Mesenchymal stem cell (in vitro differentiated cells and primary cell): ENCODE measurements around the gene HCAR3. TPM values are rescaled to one million over a fixed set of nuclear protein-coding genes. Genes with fewer than 3 reads are reported as not detected.
"Not testable (repeated sequence)": the region's sequence is repeated elsewhere in the genome, so short reads cannot be mapped to it uniquely, and the experiment has no call there.

Source experiments
- DNase-seq: peaks from one replicate; pipeline ENCODE4 v3.0.0-alpha.2; 2013
- H2AFZ ChIP-seq: one replicate; pipeline ENCODE4 v1.6.1; 2013; ENCODE audit warnings: low read depth, mild to moderate bottlenecking, control low read depth, inconsistent platforms, low read length, moderate library complexity
- H2AK5ac ChIP-seq: 2 replicates; pipeline ENCODE4 v1.6.1; 2013; ENCODE audit warnings: low read length, moderate library complexity, mild to moderate bottlenecking, inconsistent platforms; ENCODE audit not compliant: severe bottlenecking
- H2BK120ac ChIP-seq: one replicate; pipeline ENCODE4 v1.6.1; 2013; ENCODE audit warnings: low read depth, mild to moderate bottlenecking, inconsistent platforms, low read length, moderate library complexity
- H2BK12ac ChIP-seq, 2 experiments: one replicate each; pipeline ENCODE4 v1.6.1; 2013; ENCODE audit warnings: inconsistent platforms in 2 of 2, low read length in 2 of 2, mild to moderate bottlenecking in 2 of 2, moderate library complexity in 2 of 2, control low read depth in 1 of 2
- H2BK15ac ChIP-seq: one replicate; pipeline ENCODE4 v1.6.1; 2013; ENCODE audit warnings: mild to moderate bottlenecking, low read depth, inconsistent platforms; ENCODE audit not compliant: poor library complexity, severe bottlenecking
- H2BK5ac ChIP-seq: 2 replicates; pipeline ENCODE4 v1.6.1; 2013; ENCODE audit warnings: low read depth, mild to moderate bottlenecking, low read length, control low read depth, inconsistent platforms; ENCODE audit not compliant: poor library complexity, severe bottlenecking
- H3K14ac ChIP-seq, 2 experiments: one replicate each; pipeline ENCODE4 v1.6.1; 2013; ENCODE audit warnings: inconsistent platforms in 2 of 2, low read length in 2 of 2, control low read depth in 1 of 2, mild to moderate bottlenecking in 1 of 2, moderate library complexity in 1 of 2
- H3K18ac ChIP-seq, 2 experiments: one replicate each; pipeline ENCODE4 v1.6.1; 2013; ENCODE audit warnings: inconsistent platforms in 2 of 2, low read length in 2 of 2, control low read depth in 1 of 2, low read depth in 1 of 2, mild to moderate bottlenecking in 1 of 2
- H3K23ac ChIP-seq, 2 experiments: one replicate each; pipeline ENCODE4 v1.6.1; 2013; ENCODE audit warnings: inconsistent platforms in 2 of 2, low read length in 2 of 2, mild to moderate bottlenecking in 2 of 2, moderate library complexity in 2 of 2, control low read depth in 1 of 2
- H3K27ac ChIP-seq: 2 replicates; pipeline ENCODE4 v1.5.1; 2013; ENCODE audit warnings: mild to moderate bottlenecking, moderate library complexity, low read length, control low read depth, inconsistent platforms; ENCODE audit not compliant: poor library complexity, severe bottlenecking
- H3K27me3 ChIP-seq, 2 experiments: 2 replicates each; pipeline versions ENCODE4 v1.6.1 to v1.7.0; 2013; ENCODE audit warnings: low read length in 2 of 2, mild to moderate bottlenecking in 2 of 2, moderate library complexity in 2 of 2, control low read depth in 1 of 2, inconsistent platforms in 1 of 2; ENCODE audit not compliant: control insufficient read depth in 1 of 2, insufficient read depth in 1 of 2
- H3K36me3 ChIP-seq, 2 experiments: 2 replicates each; pipeline versions ENCODE4 v1.6.1 to v1.7.0; 2013; ENCODE audit warnings: low read length in 2 of 2, control low read depth in 1 of 2, inconsistent platforms in 1 of 2, low read depth in 1 of 2, mild to moderate bottlenecking in 1 of 2; ENCODE audit not compliant: insufficient read depth in 2 of 2, control insufficient read depth in 1 of 2
- H3K4ac ChIP-seq, 2 experiments: one replicate each; pipeline ENCODE4 v1.6.1; 2013; ENCODE audit warnings: inconsistent platforms in 2 of 2, low read length in 2 of 2, mild to moderate bottlenecking in 2 of 2, moderate library complexity in 2 of 2, control low read depth in 1 of 2, low read depth in 1 of 2
- H3K4me1 ChIP-seq: 2 replicates; pipeline ENCODE4 v1.6.1; 2013; ENCODE audit warnings: low read depth, low read length, control low read depth; ENCODE audit not compliant: control insufficient read depth, insufficient read depth
- H3K4me2 ChIP-seq: 2 replicates; pipeline ENCODE4 v1.6.1; 2013; ENCODE audit warnings: low read length, mild to moderate bottlenecking, inconsistent platforms; ENCODE audit not compliant: poor library complexity, severe bottlenecking
- H3K4me3 ChIP-seq, 2 experiments: 2 replicates each; pipeline versions ENCODE4 v1.5.1 to v1.7.0; 2013; ENCODE audit warnings: low read length in 2 of 2, mild to moderate bottlenecking in 2 of 2, control low read depth in 1 of 2, low read depth in 1 of 2; ENCODE audit not compliant: insufficient read depth in 1 of 2
- H3K79me1 ChIP-seq: replicated peaks from 2 replicates; pipeline ENCODE4 v1.6.1; 2013; ENCODE audit warnings: mild to moderate bottlenecking, control low read depth, low read length, inconsistent platforms; ENCODE audit not compliant: poor library complexity, severe bottlenecking
- H3K9ac ChIP-seq: 2 replicates; pipeline ENCODE4 v1.7.0; 2013; ENCODE audit warnings: mild to moderate bottlenecking, low read length, moderate library complexity
- H3K9me3 ChIP-seq: 2 replicates; pipeline ENCODE4 v1.7.0; 2013; ENCODE audit warnings: mild to moderate bottlenecking, low read length; ENCODE audit not compliant: control insufficient read depth
- H4K8ac ChIP-seq: one replicate; pipeline ENCODE4 v1.6.1; 2013; ENCODE audit warnings: inconsistent platforms, mild to moderate bottlenecking, low read length, moderate library complexity
- H4K91ac ChIP-seq: one replicate; pipeline ENCODE4 v1.6.1; 2013; ENCODE audit warnings: mild to moderate bottlenecking, low read length, inconsistent platforms
- WGBS: methylation state at CpG from one replicate; pipeline ENCODE4 v1.1.7; 2013; ENCODE audit warnings: mixed read lengths; 5-methylcytosine and 5-hydroxymethylcytosine counted together
- polyA plus RNA-seq, 2 experiments: library from polyadenylated mRNA; stranded (reverse); fragments of 200-250 nt; gene quantifications; one replicate each; pipeline ENCODE4 v1.2.3, GENCODE V29; 2013

The HCAR3 gene
- 0.43 TPM for polyA plus RNA-seq (2013, experiment 1 of 2)
- 0.29 TPM for polyA plus RNA-seq (2013, experiment 2 of 2)

- H3K4ac ChIP-seq, H3K79me1 ChIP-seq, H2AFZ ChIP-seq, H3K23ac ChIP-seq, H2BK15ac ChIP-seq, H3K4me3 ChIP-seq, H2BK120ac ChIP-seq, H2AK5ac ChIP-seq, H3K27me3 ChIP-seq, H2BK5ac ChIP-seq, H3K36me3 ChIP-seq, H3K4me2 ChIP-seq, H4K8ac ChIP-seq, H3K27ac ChIP-seq, H3K14ac ChIP-seq, H3K4me1 ChIP-seq, H3K9ac ChIP-seq, H3K9me3 ChIP-seq: not testable (repeated sequence)
- H3K18ac ChIP-seq, result peak within 1 kb of the TSS in 1 of 2 experiments; percentile 0
- H4K91ac ChIP-seq, result peak within 1 kb of the TSS; percentile 65
- H2BK12ac ChIP-seq, result peak within 1 kb of the TSS in 1 of 2 experiments; percentile 61
- WGBS, result 100% methylated on average over 6 of the region's 10 CpGs
- DNase-seq, result peak; percentile 22
These were observed at the start of gene HCAR3 for GRCh38 chr12:122716658-122717057. Gene HCAR3 (minus strand): TSS chr12:122716811. CDS start chr12:122716737, 74 bp downstream.

DNA sequence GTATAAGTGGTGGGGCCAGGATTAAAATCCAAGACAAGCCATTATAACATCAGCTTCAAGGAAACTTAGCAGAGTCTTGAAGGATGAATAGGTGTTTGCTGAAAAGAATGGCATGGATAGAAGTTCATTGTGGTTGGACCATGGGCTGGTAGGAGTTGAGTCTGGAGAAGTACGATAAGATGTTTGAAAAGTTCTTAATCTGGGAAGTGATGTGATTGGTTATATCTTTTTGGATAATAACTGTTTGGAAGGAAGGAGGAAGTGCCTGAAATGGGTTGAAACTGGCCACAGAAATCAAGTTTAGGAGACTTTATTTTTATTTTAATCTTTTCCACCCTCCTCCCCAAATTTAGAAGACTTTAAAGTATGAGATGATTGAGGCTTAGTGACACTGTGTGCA is 41.0 kb upstream of the HCAR3 start:
- Histone ChIP-seq H2AFZ (no peak overlapping the region), H3K4me2 (no peak overlapping the region), H2AK5ac (no peak overlapping the region), H3K14ac (no peak overlapping the region), H4K8ac (no peak overlapping the region), H2BK12ac (no peak overlapping the region), H3K36me3 (peaks cover 28 to 84% of the 10 kb centered on the region in 2 experiments), H3K4me3 (no peak overlapping the region), H3K79me1 (peaks cover 12% of the 10 kb centered on the region), H3K9me3 (no peaks in the 10 kb centered on the region), H3K4me1 (peaks cover 5% of the 10 kb centered on the region), H3K27me3 (no peaks in the 10 kb centered on the region), H3K9ac (no peak overlapping the region), H2BK15ac (no peak overlapping the region), H2BK5ac (no peak overlapping the region), H3K18ac (no peak overlapping the region), H3K27ac (no peak overlapping the region), H3K4ac (no peak overlapping the region), H3K23ac (no peak overlapping the region), H4K91ac (no peak overlapping the region), H2BK120ac (no peak overlapping the region)
- 94% methylated on average over 1 of the region's 1 CpG for WGBS
- no peak for DNase-seq

- 100% methylated on average over 1 of the region's 1 CpG for WGBS
- Histone ChIP-seq H3K9me3 (no peaks in the 10 kb centered on the region), H3K23ac (no peak overlapping the region), H3K4me1 (peaks cover 7% of the 10 kb centered on the region), H3K36me3 (peaks cover 20 to 58% of the 10 kb centered on the region in 2 experiments), H2AK5ac (no peak overlapping the region), H2BK12ac (no peak overlapping the region), H3K79me1 (peaks cover 7% of the 10 kb centered on the region), H3K9ac (peak overlapping the region; percentile 99), H2BK120ac (no peak overlapping the region), H3K4ac (no peak overlapping the region), H3K4me2 (no peak overlapping the region), H4K91ac (no peak overlapping the region), H3K4me3 (no peak overlapping the region), H2BK15ac (no peak overlapping the region), H3K18ac (no peak overlapping the region), H2BK5ac (no peak overlapping the region), H2AFZ (no peak overlapping the region), H3K14ac (no peak overlapping the region), H4K8ac (no peak overlapping the region), H3K27me3 (no peaks in the 10 kb centered on the region), H3K27ac (no peak overlapping the region)
- no peak for DNase-seq
These were observed 38.2 kb upstream of the HCAR3 start for GRCh38 chr12:122754790-122755189.

- Histone ChIP-seq H3K4ac (peak overlapping the region; percentile 10 to 96), H3K4me1 (peaks cover 7% of the 10 kb centered on the region), H2BK120ac (no peak overlapping the region), H2AFZ (peak overlapping the region; percentile 36), H3K18ac (peak overlapping the region; percentile 82 to 94), H4K8ac (peak overlapping the region; percentile 83), H2BK12ac (peak overlapping the region in 1 of 2 experiments; percentile 59), H3K79me1 (peaks cover 7% of the 10 kb centered on the region), H3K27ac (peak overlapping the region; percentile 79), H2BK15ac (no peak overlapping the region), H4K91ac (peak overlapping the region; percentile 5), H3K9me3 (no peaks in the 10 kb centered on the region), H3K4me2 (peak overlapping the region; percentile 85), H2BK5ac (peak overlapping the region; percentile 83), H3K27me3 (no peaks in the 10 kb centered on the region), H2AK5ac (peak overlapping the region; percentile 0), H3K4me3 (peak overlapping the region; percentile 74 to 100), H3K14ac (peak overlapping the region in 1 of 2 experiments; percentile 82), H3K23ac (no peak overlapping the region), H3K9ac (peak overlapping the region; percentile 99), H3K36me3 (peaks cover 10 to 44% of the 10 kb centered on the region in 2 experiments)
- peak; percentile 21 for DNase-seq
- WGBS, result 0% methylated on average over 4 of the region's 5 CpGs
These were observed 36.7 kb upstream of the HCAR3 start for GRCh38 chr12:122753319-122753650.
